ENCODE measurements around the gene KCNA4.
"Not testable (repeated sequence)": the region's sequence is repeated elsewhere in the genome, so short reads cannot be mapped to it uniquely, and the experiment has no call there.

Gene KCNA4

DNA sequence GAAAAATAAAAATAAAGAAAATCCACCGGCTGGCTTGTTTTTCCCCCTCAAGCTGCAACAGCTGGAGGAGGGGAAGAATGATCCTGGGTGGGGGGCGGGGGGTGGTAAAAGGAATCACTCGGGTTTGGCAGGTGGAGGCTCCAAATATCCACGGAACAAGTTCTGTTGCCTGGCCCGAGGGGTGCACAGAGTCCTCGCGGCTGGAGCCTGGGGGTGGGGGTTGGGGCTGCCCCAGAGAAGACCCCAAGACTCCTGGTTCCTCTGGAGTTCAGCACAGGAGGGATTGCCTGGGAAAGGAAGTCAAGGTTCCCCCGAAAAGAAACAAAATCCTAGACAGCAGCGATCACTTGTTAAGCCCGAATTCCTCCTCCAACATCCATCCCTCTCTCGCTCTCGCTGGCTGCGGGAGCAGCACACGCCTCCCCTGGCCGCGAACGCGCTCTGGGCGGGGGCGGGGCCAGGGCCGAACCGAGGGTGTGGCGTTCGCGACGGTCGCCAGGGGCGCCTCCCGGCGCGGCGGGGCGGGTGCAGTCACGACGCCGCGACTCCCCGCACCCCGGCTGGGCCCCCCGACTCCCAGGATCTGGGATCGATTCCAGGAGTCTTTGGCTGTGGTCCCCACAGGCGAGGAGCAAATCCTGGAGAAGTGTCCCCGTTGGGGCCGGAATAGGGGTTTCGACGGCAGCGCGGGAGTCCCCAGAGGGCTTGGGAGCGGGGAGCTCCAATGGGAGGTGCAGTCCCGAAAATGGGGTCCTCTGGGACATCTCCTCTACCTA lies at the start of gene KCNA4:
KCNA4 (minus strand) TSS at position 443 of the 776 bp plus-strand sequence. CDS start 4,352 bp downstream, outside the sequence.
- DNase-seq (ENCODE audit: low spot score) = no peak

- no peak for DNase-seq (ENCODE audit: low spot score)
Observed at GRCh38 chr11:30062103-30062502, 45.3 kb upstream of the KCNA4 start.

GRCh38 chr11:30059172-30059815 lies 42.5 kb upstream of the KCNA4 start:
- no peak for DNase-seq (ENCODE audit: low spot score)

GRCh38 chr11:30049214-30049613 lies 32.4 kb upstream of the KCNA4 start:
- no peak for DNase-seq (ENCODE audit: low spot score)

DNA sequence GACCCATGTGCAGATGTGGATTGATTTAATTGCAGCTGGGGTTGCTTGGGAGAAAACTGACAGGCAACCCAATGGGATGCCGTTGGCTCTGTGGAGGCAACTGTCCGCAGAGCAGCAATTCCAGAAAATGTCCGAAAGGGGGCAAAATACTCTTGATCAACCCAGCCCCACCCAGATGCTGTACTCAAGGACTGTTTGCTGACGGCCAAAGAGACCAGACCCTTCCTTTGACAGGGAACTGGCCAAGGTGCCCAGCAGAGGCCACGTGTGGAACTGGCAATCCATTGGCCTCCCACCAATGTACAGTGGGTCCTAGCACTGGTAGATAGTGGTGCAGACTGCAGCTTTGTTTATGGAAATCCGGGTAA lies 29.7 kb upstream of the KCNA4 start:
- DNase-seq (ENCODE audit: low spot score) = no peak

GRCh38 chr11:30045921-30046577 lies 29.2 kb upstream of the KCNA4 start:
- DNase-seq (ENCODE audit: low spot score) = no peak

GRCh38 chr11:30045144-30045543 lies 28.3 kb upstream of the KCNA4 start:
- DNase-seq (ENCODE audit: low spot score) = no peak

- DNase-seq (ENCODE audit: low spot score) = no peak
Observed at GRCh38 chr11:30041171-30041570, 24.3 kb upstream of the KCNA4 start.

GRCh38 chr11:30034746-30035145 lies 17.9 kb upstream of the KCNA4 start:
- DNase-seq (ENCODE audit: low spot score) = not testable (repeated sequence)

GRCh38 chr11:30034166-30034565 lies 17.3 kb upstream of the KCNA4 start:
- not testable (repeated sequence) for DNase-seq (ENCODE audit: low spot score)

DNA sequence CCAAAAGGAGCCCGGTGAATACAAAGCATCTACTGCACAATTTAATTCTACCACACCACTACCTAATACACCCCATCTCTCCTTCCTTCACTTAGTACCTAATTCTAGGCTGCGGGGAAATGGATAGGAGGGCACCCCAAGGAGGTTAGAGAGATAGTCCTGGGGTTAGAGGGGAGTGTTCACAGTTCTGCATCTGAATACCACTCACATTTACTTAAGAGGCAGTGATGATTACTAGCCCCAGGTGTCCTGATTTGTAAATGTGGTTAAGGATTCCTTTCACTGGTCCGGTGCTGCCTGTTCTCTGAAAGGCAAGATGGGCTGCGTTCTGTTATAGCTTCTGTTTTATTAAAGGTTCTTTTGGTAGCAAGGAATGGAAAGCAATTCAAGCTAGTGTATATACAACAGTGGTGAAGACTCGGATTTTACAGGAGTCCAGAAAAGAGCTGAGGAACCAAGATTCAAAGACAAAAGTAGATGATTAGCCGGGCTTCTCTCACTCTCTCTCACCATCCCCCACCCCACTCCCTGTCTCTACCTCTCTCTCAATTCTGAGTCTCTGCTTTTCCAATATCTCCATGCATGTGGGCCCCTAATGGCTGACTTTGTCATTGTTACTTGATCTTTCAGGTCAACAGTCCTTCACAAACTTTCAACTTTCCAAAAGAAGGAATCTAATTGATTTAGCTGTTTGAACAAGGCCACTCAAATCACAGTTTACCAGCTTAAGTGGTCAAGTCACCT lies 8.7 kb upstream of the KCNA4 start:
- no peak for DNase-seq (ENCODE audit: low spot score)

DNA sequence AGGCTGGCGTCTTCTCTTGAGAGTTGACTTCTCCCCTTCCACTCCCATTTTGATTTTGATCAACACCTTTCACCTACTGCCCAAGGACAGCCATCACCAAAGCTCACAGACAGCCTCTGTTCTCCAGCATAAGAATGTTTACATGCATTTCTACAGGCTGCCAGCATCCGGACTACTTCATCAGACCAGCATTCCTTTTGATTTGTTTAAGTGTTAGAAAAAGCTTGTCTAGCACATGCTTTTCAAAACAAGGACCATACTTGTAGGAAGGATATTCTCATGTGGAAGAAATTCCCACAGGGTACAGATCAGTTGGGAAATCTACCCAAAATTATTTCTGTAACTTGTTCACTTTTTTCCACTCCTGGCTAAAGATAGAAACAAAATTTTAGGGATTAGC lies 6.2 kb upstream of the KCNA4 start:
- DNase-seq (ENCODE audit: low spot score) = no peak

DNA sequence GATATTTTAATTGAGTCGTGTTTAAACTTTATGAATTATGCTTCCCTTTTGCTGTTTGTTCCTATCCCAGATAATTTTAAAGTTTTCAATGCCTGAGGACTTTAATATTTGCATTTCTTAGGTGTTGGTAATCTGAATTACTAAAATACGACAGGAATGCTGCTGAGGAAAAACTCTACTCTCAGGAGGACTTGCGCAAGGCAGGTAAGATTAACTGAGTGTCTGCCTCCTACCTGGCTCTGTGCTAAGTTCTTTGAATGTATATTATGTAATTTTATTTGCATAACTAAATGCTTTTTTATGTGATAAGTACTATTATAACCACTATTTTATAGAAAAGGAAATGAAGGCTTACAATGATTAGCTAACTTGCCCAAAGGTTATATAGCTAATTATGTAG lies 2.7 kb upstream of the KCNA4 start:
- no peak for DNase-seq (ENCODE audit: low spot score)

DNA sequence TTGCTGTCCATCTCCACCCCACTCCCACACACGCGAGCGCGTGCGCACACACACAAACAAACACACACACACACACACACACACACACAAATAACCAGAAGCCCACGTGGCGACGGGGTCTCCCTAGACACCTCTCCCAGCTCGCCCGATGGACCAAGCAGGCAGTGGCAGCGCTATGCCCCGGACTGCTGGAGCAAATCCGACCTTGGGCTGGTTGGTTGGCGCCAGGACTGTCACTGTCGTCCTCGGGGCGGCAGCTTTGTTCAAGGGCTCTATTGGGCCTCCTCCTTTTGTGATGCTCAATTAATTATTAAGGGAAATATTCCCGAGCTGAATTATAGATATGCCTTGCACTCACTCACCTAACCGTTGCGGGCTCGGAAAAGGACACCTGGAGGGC lies 1.7 kb upstream of the KCNA4 start:
- DNase-seq (ENCODE audit: low spot score) = no peak

- DNase-seq (ENCODE audit: low spot score) = no peak
Observed at GRCh38 chr11:30017445-30017895, 640 bp upstream of the KCNA4 start.

DNA sequence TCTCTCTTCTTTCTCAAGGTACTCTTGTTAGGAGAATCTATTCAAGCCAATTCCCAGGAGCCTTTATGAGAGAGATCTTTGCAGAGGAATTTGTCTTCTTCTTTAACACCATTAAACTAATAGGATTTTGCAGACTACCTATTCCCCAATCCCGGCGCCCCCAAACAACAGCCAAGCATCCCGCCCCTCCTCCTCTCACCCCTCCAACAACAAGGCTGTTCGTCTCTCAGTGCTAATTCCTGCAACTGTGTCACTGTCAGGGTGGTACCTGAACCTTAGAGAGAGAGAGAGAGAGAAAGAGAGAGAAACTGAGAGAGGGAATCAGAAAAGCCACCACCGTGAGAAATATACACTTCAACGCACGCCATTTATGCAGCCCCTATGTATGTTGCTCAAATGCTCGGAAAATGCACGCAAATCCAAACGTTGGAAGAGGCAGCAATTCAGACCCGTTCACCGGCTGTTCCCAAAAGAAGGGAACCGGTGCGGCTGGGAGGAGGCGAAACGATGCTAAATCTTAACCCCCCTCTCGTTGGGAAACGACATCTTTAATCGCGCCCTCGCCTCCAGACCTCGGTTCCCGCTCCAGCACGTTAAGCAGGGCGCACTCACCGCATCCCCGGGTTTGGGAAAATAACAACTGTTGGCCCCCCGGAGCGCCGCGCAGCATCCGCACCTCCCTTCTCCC lies 961 bp downstream of the KCNA4 start:
- DNase-seq (ENCODE audit: low spot score) = no peak

DNA sequence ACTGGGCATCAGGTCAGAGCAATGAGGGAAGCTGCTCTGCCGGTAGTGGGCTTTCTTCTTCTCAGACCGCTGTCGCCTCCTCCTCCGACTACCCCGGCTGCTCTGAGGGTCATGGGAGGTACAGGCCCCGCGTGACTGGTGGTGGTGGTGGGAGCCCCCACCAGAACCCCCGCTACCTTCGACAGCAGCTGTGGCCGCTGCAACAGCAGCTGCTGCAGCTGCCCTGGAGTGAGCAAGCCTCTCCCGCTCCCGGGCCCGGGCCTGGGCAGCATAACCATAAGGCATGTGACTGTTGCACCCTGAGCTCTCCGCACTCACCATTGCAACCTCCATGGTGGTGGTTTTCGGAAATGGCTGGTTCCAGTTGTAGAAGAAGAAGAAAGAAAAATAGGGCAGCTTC lies 4.5 kb downstream of the KCNA4 start:
- DNase-seq (ENCODE audit: low spot score) = no peak

DNA sequence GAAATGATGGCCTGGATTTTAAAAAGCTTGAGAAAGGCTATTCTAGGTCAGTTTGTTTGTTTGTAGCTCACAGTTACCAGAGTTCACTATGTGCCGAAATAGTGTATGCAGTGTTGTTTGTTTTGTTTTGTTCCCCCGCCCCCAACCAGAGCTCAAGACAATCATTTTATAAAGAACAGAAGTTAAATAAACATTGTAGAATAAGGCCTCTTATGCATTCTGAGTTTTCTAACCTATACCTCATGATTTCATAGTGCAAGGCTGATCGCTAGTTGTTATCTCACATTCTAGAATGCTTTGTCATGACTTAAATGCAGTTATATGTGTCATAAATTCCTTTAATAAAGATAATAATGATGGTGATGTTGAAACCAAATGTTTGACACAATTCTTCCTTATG lies 7.8 kb downstream of the KCNA4 start:
- no peak for DNase-seq (ENCODE audit: low spot score)

DNA sequence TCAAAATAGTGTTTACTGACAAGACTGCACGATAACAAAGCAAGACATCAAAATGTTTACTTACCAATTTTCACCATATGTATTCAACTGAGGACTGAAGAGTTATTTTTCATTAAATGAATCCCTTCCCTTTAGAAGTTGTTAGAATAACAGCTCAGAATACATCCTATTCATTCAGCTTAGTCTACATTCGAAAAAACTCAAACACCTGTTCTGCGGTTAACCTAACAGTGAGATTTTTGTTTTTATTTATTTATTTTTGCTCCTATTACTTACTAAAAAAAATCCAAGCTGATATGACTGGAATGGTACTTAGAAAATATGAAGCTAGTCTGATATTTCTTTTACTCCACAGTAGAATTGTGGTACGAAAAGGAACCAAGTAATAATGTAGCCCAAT lies 10.0 kb downstream of the KCNA4 start:
- no peak for DNase-seq (ENCODE audit: low spot score)

GRCh38 chr11:30002157-30002785 lies 14.6 kb downstream of the KCNA4 start:
- DNase-seq (ENCODE audit: low spot score) = no peak

- DNase-seq (ENCODE audit: low spot score) = no peak
Observed at GRCh38 chr11:30000986-30001750, 15.7 kb downstream of the KCNA4 start.
